Right lobe of liver (tissue), 4 donors: ENCODE data around the gene PKP3.

Source experiments
- POLR2A ChIP-seq: fragments of 450-650 bp; IDR thresholded peaks from one replicate; pipeline ENCODE4 v1.6.1; 2017; ENCODE audit warnings: antibody characterized with exemption, mild to moderate bottlenecking
- TF ChIP-seq, protein P1 (sequence below), 4 donors: fragments of 200-600 bp in 3 of 4; fragments of 450-650 bp in 1 of 4; IDR thresholded peaks; one replicate each; pipeline versions ENCODE4 v1.5.1 to v1.8.0; 2016 to 2022; ENCODE audit warnings: antibody characterized with exemption in 4 of 4, mild to moderate bottlenecking in 2 of 4
- donor health status: DM: no; HTN: no; CAD: no.
- donor health status: DM: no; HTN: no; CAD: no.
- donor health status: DM: no; HTN: yes; CAD: no.

DNA sequence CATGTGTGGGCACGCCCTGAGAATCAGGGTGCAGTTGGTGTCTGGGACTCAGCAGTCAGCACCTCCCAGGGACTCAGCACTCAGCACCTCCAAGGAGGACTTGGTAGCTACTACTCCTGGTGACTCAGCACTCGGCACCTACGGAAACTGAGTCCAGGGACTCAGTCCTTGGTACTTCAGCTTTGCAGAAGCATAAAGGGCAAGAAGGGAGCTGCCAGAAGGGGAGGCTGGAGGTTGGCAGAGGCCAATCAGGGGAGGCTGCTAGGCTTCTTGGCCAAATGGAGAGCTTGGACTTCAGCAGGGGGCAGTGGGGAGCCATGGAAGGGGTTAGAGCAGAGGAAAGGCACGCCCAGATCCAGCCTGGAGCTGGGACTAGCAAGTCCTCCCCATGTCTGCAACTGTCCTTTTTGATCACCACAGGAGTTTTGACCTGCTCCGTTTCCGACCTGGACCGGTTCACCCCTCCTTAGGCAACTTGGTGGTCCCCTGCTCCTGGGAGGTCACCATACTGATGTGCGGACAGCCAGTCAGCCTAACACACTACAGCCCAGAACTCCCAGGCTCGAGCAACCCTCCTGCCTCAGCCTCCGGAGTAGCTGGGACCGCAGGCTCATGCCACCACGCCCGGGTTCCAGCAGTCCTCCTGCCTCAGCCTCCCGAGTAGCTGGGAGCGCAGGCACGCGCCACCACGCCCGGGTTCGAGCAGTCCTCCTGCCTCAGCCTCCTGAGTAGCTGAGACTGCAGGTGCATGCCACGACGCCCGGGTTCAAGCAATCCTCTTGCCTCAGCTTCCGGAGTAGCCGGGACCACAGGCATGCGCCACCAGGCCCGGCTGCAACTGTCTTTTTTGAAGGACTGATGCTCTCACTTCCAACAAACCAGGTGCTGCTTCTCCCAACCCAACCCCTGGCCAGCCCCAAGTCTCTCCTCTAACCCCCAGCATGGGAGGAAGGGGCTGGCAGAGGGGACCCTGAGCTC lies 46.3 kb downstream of the PKP3 start:
- TF ChIP-seq POLR2A, result no peak
- TF ChIP-seq, protein P1, sequence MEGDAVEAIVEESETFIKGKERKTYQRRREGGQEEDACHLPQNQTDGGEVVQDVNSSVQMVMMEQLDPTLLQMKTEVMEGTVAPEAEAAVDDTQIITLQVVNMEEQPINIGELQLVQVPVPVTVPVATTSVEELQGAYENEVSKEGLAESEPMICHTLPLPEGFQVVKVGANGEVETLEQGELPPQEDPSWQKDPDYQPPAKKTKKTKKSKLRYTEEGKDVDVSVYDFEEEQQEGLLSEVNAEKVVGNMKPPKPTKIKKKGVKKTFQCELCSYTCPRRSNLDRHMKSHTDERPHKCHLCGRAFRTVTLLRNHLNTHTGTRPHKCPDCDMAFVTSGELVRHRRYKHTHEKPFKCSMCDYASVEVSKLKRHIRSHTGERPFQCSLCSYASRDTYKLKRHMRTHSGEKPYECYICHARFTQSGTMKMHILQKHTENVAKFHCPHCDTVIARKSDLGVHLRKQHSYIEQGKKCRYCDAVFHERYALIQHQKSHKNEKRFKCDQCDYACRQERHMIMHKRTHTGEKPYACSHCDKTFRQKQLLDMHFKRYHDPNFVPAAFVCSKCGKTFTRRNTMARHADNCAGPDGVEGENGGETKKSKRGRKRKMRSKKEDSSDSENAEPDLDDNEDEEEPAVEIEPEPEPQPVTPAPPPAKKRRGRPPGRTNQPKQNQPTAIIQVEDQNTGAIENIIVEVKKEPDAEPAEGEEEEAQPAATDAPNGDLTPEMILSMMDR (IDR thresholded peaks at IDR 0.05), result no peak
